ENCODE measurements around the gene ACP1.
A peak's percentile ranks its signal among the peaks of the same experiment; 100 is the strongest.

The ACP1 gene

DNA sequence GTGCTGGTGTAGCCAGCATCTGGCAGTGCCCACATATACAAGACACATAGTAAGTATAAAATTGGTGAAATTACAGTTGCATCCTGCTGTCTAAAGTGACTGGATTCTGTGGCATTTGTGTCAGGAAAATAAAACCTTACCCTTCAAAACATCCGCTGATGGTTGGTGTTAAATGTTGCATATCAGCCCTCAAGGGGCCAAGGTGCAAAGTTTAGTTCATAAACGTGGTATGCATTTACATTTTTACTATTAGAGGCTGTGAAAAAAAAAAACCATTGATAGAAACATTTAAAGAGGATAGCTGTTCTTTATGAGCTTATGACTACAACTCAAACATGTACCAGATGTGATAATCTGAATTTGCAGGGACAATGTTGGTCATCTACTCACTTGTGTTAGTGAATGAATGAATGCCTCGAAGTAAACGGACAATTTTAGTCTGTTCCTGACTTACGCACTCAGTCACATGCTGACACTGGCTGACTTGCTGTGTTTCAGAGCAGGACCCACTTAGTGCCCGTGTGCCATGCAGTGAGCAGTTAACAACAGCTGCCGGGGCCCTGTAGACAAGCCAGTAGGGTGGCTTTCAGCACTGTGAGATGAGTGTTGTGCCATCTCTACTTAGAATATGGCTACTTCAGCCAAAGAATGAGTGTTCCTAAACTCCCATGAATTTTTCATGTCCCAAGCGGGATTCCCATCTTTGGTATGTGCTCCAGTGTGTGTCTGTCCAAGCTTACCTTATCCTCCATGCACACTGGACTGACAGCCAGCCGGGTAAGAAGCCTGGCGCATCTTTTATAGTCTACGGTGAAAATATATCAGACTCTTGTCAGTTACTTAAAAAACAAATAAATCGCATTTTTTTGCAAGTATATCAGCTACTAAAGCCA, 17.9 kb downstream of the ACP1 start:
- TF ChIP-seq, protein P1, sequence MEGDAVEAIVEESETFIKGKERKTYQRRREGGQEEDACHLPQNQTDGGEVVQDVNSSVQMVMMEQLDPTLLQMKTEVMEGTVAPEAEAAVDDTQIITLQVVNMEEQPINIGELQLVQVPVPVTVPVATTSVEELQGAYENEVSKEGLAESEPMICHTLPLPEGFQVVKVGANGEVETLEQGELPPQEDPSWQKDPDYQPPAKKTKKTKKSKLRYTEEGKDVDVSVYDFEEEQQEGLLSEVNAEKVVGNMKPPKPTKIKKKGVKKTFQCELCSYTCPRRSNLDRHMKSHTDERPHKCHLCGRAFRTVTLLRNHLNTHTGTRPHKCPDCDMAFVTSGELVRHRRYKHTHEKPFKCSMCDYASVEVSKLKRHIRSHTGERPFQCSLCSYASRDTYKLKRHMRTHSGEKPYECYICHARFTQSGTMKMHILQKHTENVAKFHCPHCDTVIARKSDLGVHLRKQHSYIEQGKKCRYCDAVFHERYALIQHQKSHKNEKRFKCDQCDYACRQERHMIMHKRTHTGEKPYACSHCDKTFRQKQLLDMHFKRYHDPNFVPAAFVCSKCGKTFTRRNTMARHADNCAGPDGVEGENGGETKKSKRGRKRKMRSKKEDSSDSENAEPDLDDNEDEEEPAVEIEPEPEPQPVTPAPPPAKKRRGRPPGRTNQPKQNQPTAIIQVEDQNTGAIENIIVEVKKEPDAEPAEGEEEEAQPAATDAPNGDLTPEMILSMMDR (IDR thresholded peaks at IDR 0.05; ENCODE audit: low read depth, low read length), result no peak
- no peak for DNase-seq (ENCODE audit: low read depth, low spot score)
- in situ Hi-C loops (cut with HindIII; ENCODE audit: low sequenced_read_pairs), result no loop called here
- H3K4me3 ChIP-seq (ENCODE audit: low read depth, low read length), result no peak overlapping the region

- no peak overlapping the region for H3K4me3 ChIP-seq (ENCODE audit: low read depth, low read length)
- no peak for DNase-seq (ENCODE audit: low read depth, low spot score)
- in situ Hi-C loops (cut with HindIII; ENCODE audit: low sequenced_read_pairs), result no loop called here
- TF ChIP-seq, protein P1 (IDR thresholded peaks at IDR 0.05; ENCODE audit: low read depth, low read length), result no peak
These were observed 19.4 kb downstream of the ACP1 start for GRCh38 chr2:283996-284794.

- TF ChIP-seq, protein P1 (IDR thresholded peaks at IDR 0.05; ENCODE audit: low read depth, low read length), result no peak
- no peak overlapping the region for H3K4me3 ChIP-seq (ENCODE audit: low read depth, low read length)
- in situ Hi-C loops (cut with HindIII; ENCODE audit: low sequenced_read_pairs), result no loop called here
- no peak for DNase-seq (ENCODE audit: low read depth, low spot score)
These were observed 20.2 kb downstream of the ACP1 start for GRCh38 chr2:284896-285492.

- in situ Hi-C loops (cut with HindIII; ENCODE audit: low sequenced_read_pairs), result no loop called here
These were observed 20.8 kb downstream of the ACP1 start for GRCh38 chr2:285531-285930.

DNA sequence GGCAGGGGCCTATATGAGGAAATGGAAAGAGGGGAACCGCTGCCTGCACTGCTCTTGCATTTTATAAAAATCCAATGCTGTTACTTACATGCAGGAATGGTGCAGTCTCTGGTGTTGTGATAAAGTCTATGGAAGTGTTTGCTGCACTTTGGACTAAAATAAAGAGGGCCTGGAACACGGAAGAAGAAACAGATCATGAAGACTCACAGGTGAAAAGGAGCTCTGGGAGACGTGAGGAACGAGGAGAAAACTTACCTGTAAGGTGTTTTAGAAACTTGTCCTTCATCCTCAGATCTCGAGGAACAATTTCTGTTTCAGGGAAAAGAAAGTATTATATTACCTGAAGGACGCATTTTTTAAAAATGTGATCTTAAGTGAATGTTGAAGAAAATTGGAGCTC, 21.3 kb downstream of the ACP1 start:
- no peak overlapping the region for H3K4me3 ChIP-seq (ENCODE audit: low read depth, low read length)
- no peak for DNase-seq (ENCODE audit: low read depth, low spot score)
- TF ChIP-seq, protein P1 (IDR thresholded peaks at IDR 0.05; ENCODE audit: low read depth, low read length), result no peak
- in situ Hi-C loops (cut with HindIII; ENCODE audit: low sequenced_read_pairs), result no loop called here

More at GRCh38 chr2:285531-285930, 20.8 kb downstream of the ACP1 start:
- H3K4me3 ChIP-seq (ENCODE audit: low read depth, low read length), result no peak overlapping the region
- DNase-seq (ENCODE audit: low read depth, low spot score), result peak; percentile 66
- TF ChIP-seq, protein P1 (IDR thresholded peaks at IDR 0.05; ENCODE audit: low read depth, low read length), result no peak

- no peak for DNase-seq (ENCODE audit: low read depth, low spot score)
- in situ Hi-C loops (cut with HindIII; ENCODE audit: low sequenced_read_pairs), result no loop called here
- H3K4me3 ChIP-seq (ENCODE audit: low read depth, low read length), result no peak overlapping the region
- TF ChIP-seq, protein P1 (IDR thresholded peaks at IDR 0.05; ENCODE audit: low read depth, low read length), result no peak
These were observed 22.1 kb downstream of the ACP1 start for GRCh38 chr2:286774-287392.
